ENCODE data around the gene PPP1R3F.
"Not testable (repeated sequence)": the region's sequence is repeated elsewhere in the genome, so short reads cannot be mapped to it uniquely, and the experiment has no call there.

PPP1R3F gene

DNA sequence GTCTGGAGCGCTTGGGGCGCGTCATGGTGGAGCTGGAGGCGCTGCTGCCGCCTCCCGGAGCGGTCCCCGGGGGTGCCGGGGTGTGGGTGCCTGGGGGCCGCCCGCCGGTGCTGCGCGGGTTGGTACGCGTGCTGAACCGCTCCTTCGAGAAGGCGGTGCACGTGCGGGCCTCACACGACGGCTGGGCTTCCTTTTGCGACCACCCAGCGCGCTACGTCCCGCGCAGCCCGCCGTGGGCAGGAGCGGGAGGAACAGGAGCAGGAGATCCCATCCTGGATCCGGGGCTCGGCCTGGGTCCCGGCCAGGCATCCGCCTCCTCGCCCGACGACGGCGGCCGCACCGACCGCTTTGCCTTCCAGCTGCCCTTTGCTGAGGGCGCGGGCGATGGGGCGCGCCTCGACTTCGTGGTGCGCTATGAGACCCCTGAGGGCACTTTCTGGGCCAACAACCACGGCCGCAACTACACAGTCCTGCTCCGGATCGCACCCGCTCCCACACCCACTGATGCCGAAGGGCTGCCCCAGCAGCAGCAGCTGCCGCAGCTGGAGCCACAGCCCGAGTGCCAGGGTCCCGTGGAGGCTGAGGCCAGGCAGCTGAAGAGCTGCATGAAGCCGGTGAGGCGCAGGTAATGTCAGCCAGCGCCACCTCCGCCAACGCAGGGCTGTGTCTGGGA is 792 bp downstream of the PPP1R3F start:
- peak; percentile 32 for DNase-seq (ENCODE audit: low read depth, low spot score)

- DNase-seq (ENCODE audit: low read depth, low spot score): peak; percentile 67
Measured at GRCh38 chrX:49271341-49271740, 1.7 kb downstream of the PPP1R3F start.

DNA sequence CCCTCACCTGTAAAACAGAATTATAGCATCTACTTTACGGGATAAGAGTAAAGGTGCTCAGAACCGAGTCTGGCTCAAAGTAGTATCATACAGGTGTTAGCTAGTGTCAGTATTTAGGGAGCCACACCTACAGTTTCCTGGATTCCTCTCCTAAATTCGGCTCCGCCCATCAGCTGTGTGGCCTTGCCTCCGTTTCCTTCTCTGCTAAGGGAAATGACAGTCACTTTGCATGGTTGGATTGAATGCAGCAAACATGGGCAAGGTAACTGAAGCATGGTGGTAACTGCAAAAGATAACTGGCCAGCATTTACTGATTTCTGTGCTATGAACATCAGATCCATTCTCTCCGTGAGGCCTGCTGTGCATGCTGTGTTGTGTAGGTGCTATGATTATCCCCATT is 2.8 kb downstream of the PPP1R3F start:
- no peak for DNase-seq (ENCODE audit: low read depth, low spot score)

DNA sequence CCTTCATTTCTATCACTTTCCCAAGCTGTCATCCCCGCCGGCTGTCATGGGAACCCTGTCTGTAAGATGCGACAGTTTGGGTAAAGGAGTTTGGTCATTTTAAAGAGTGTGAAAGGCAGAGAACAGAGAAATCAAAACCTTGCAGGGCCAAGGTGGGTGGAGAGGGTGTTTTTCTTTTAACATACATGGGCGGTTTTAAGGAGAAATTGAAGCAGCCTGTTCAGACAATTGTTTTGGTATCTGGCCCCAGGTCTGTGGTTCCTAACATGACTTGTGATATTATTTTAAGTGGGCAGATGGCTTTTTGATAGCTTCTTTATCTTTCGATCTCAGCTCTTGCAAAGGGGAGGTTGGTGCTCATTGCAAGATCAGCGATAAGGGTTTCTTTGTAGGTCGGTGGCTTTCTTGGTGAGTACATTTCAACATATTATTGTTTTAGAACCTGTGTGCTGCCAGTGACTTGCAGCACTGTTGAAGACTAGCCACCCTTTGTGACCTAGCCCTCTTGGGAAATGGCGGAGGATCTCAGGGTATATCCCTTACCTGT is 3.7 kb downstream of the PPP1R3F start:
- no peak for DNase-seq (ENCODE audit: low read depth, low spot score)

GRCh38 chrX:49276207-49276606 is 6.6 kb downstream of the PPP1R3F start:
- DNase-seq (ENCODE audit: low read depth, low spot score): no peak

- no peak for DNase-seq (ENCODE audit: low read depth, low spot score)
Measured at GRCh38 chrX:49276671-49277534, 7.3 kb downstream of the PPP1R3F start.

GRCh38 chrX:49277535-49277830 is 7.9 kb downstream of the PPP1R3F start:
- DNase-seq (ENCODE audit: low read depth, low spot score): no peak

DNA sequence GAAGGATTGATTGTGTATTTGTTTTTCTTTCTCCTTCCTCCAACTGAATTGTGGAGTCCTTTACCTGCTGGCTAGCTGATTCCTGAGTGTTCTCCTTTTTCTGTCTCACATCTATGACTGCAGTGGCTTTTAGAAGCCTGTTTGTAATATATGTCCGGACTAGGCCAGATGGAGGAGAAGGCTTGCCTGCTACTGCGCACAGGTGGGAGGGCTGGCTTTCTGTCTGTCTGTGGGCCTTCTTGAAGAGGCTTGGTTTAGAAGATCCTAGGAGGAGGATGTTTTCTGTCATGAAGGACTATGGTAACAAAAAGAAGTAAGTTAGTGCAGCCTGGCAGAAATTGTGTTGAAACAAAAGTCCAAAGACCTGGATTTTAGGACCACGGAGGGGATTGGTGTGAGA is 8.5 kb downstream of the PPP1R3F start:
- DNase-seq (ENCODE audit: low read depth, low spot score): no peak

DNA sequence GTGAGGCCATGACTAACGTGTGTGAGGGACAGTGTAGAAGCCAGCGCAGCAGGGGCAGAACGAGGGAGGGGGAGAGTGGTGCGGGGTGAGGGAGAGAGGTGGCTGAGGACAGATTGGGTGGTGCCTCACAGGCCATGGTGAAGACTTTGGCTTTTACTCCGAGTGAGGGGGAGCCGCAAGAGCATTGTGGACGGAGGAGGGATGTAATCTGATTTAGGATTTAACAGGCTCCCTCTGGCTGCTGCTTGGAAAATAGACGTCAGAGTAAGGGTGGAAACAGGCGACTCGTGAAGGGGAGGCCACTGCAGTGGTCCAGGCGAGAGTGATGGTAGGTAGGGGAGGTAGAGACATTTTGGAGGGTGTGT is 13.0 kb downstream of the PPP1R3F start:
- DNase-seq (ENCODE audit: low read depth, low spot score): peak; percentile 62

DNA sequence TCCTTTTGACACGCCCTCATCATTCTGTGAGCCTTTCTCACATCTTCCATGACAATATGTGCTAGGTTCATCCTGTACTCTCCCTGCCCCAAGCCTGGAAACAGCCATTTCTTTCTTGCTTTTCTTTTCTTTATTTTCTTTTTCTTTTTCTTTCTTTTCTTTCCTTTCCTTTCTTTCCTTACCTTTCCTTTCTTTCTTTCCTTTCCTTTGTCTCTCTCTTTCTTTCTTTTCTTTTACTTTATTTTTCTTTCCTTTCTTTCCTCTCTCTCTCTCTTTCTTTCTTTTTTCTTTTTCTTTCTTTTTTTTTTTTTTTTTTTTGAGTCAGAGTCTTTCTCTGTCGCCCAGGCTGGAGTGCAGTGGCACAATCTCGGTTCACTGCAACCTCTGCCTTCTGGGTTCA is 14.6 kb downstream of the PPP1R3F start:
- no peak for DNase-seq (ENCODE audit: low read depth, low spot score)

DNA sequence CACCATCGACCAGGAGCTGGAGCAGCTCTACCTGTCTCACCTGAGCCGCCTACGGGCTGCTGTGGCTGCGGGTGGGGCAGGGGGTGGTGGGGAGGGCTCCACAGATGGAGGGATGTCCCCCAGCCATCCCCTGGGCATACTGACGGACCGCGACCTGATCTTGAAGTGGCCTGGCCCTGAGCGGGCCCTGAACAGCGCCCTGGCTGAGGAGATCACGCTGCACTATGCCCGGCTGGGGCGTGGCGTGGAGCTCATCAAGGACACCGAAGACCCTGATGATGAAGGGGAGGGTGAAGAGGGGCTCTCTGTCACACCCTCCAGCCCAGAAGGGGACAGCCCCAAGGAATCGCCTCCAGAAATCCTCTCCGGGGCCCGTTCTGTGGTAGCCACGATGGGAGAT is 16.5 kb downstream of the PPP1R3F start:
- DNase-seq (ENCODE audit: low read depth, low spot score): no peak

DNA sequence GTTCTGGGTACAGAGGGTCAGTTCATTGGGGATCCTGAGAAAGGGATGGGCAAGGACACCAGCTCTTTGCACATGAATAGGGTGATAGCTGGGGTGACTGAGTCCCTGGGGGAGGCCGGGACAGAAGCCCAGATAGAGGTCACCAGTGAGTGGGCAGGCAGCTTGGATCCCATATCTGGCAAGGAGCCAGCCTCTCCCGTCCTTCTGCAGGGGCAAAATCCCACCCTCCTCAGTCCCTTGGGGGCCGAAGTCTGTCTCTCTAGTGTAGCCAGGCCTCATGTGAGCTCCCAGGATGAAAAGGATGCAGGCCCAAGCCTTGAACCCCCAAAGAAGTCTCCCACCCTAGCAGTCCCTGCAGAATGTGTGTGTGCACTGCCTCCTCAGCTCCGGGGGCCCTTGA is 17.0 kb downstream of the PPP1R3F start:
- no peak for DNase-seq (ENCODE audit: low read depth, low spot score)

- DNase-seq (ENCODE audit: low read depth, low spot score): no peak
Measured at GRCh38 chrX:49287665-49288064, 18.1 kb downstream of the PPP1R3F start.

DNA sequence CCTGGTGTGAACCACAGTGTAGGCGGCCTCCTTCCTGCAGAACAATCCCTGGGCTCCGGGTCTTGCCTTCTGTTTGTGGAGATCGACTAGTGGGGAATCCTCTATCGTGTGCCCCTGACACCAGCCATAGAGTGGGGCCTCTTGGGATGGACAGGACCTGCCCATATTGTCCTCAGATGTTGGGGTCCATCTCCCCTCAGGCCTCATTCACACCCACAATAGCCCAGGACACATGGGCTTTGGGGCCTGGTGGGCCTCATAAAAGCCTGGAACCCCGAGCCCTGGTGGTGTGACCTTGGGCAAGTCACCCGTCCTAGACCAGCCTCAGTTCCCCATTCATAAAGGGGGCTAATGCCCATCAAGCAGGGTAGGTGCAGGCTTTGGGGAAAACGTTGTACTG is 20.6 kb downstream of the PPP1R3F start:
- no peak for DNase-seq (ENCODE audit: low read depth, low spot score)

DNA sequence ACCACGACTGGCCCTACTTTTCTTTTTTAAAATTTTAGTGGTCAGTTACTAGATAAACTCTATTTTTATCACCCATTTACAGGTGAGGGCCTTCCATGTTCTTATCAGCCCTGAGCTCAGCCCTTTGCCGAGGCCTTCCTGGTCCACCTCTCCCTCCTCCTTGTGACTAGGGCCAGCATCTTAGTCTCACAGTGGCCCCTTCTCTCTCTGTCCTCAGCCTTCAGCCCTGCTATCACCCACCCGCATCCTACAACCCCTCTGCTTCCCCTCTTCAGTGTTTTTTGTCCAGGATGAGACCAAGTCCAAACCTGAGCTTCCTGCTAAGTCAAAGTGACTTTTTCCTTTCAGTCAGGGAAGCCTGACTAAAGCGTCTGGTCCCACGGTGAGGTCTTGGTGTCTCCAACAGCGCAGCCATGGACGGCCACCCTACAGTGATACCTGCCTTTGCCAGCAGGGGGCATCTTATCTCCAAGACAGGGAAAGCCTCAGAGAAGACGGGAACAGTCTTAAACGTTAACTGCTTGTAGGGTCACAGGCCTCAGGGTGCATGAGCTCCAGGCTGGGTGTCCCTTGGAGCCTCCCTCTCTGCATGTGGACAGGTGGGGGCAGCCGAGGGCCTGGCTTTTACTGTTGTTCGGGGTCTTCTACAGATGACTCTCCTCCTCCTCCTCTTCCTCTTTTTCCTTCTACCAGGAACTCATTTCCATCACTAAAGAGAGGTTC is 22.2 kb downstream of the PPP1R3F start:
- DNase-seq (ENCODE audit: low read depth, low spot score): peak; percentile 91

- no peak for DNase-seq (ENCODE audit: low read depth, low spot score)
Measured at GRCh38 chrX:49292400-49293362, 23.1 kb downstream of the PPP1R3F start.

- not testable (repeated sequence) for DNase-seq (ENCODE audit: low read depth, low spot score)
Measured at GRCh38 chrX:49299293-49299692, 29.7 kb downstream of the PPP1R3F start.

- no peak for DNase-seq (ENCODE audit: low read depth, low spot score)
Measured at GRCh38 chrX:49300703-49301102, 31.1 kb downstream of the PPP1R3F start.

DNA sequence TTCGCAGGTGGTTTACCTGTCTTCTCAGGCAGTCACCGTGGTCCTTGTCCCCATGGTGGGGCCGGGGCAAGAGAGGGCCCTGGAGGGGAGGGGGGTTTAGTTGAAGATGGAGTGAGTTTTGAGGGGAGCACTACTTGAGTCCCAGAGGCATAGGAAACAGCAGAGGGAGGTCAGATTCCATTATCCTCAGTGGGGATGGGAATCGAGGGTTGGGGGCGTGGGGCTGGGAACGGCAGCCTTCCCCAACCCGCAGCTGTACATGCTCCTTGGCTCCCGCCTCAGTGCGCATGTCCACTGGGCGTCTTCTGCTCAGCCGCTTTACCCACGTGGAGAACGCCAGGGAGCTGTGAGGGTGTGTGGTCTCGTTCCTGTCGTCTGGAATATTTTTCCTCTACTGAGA is 33.8 kb downstream of the PPP1R3F start, which contains the start of gene GAGE10:
Gene GAGE10 (plus strand): TSS at position 301 of the 400 bp plus-strand sequence. CDS start 1,214 bp downstream, outside the sequence.
- DNase-seq (ENCODE audit: low read depth, low spot score): no peak

DNA sequence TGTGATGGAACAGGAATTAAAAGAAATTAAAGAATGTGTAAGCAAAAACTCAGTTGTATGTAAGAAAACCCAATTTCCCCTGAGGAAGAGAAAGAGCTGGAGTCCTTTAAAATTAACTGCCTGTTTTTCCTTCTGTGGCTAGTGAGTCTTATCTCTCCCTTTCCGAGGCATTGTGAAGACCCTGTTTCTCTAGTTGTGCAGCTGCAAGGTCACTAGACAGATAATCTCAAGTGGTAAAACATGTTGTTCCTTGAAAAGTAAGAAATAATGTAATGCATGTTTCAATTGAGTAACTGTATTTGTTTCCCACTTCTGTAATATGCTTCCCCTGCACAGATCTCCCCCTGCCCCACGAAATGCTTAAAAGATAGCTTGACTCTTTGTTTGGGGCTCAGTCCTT is 38.2 kb downstream of the PPP1R3F start:
- DNase-seq (ENCODE audit: low read depth, low spot score): not testable (repeated sequence)
